GM10266 (cell line): ENCODE results near the gene TSPAN9.
"Not testable (repeated sequence)": the region's sequence is repeated elsewhere in the genome, so short reads cannot be mapped to it uniquely, and the experiment has no call there.

Experiments used
- DNase-seq: peaks from one replicate; pipeline ENCODE4 v3.0.0; 2012; ENCODE audit errors: extremely low spot score
- CTCF ChIP-seq: IDR thresholded peaks from 2 replicates; pipeline ENCODE4 v1.5.1; 2012; ENCODE audit warnings: mild to moderate bottlenecking, low read depth; ENCODE audit not compliant: control insufficient read depth, insufficient read depth; ENCODE audit errors: missing control alignments

Gene TSPAN9

GRCh38 chr12:3065300-3065699, 11.9 kb upstream of the TSPAN9 start:
- TF ChIP-seq CTCF: no peak
- DNase-seq: no peak

GRCh38 chr12:3065846-3066245, 11.3 kb upstream of the TSPAN9 start:
- not testable (repeated sequence) for DNase-seq

GRCh38 chr12:3069714-3070113, 7.5 kb upstream of the TSPAN9 start:
- no peak for TF ChIP-seq CTCF
- DNase-seq: no peak

- no peak for TF ChIP-seq CTCF
- no peak for DNase-seq
Measured at GRCh38 chr12:3071107-3071506, 6.1 kb upstream of the TSPAN9 start.

GRCh38 chr12:3071710-3072109, 5.5 kb upstream of the TSPAN9 start:
- DNase-seq: no peak
- TF ChIP-seq CTCF: no peak

GRCh38 chr12:3073438-3074250, 3.5 kb upstream of the TSPAN9 start:
- DNase-seq: peak; percentile 92
- peak; percentile 98 for TF ChIP-seq CTCF

GRCh38 chr12:3075315-3075714, 1.9 kb upstream of the TSPAN9 start:
- no peak for DNase-seq
- no peak for TF ChIP-seq CTCF
